Measurements from ENCODE around the gene PNLIPRP2.

PNLIPRP2 gene

GRCh38 chr10:116620423-116621400 is at the start of gene PNLIPRP2:
PNLIPRP2 (plus strand) TSS chr10:116620953.
- no peak for DNase-seq

GRCh38 chr10:116574797-116575196 is 46.0 kb upstream of the PNLIPRP2 start:
- no peak for DNase-seq

GRCh38 chr10:116587878-116588591 is 32.7 kb upstream of the PNLIPRP2 start:
- DNase-seq: no peak

- DNase-seq: no peak
Measured at GRCh38 chr10:116588995-116589394, 31.8 kb upstream of the PNLIPRP2 start.

GRCh38 chr10:116589926-116590325 is 30.8 kb upstream of the PNLIPRP2 start:
- DNase-seq: no peak

- no peak for DNase-seq
Measured at GRCh38 chr10:116590590-116591444, 29.9 kb upstream of the PNLIPRP2 start, which contains the start of gene PNLIPRP1. PNLIPRP1 (plus strand) TSS chr10:116590959; CDS start chr10:116591130, 171 bp downstream.

GRCh38 chr10:116593139-116593740 is 27.5 kb upstream of the PNLIPRP2 start:
- no peak for DNase-seq

GRCh38 chr10:116594525-116595035 is 26.2 kb upstream of the PNLIPRP2 start:
- no peak for DNase-seq

GRCh38 chr10:116596062-116596461 is 24.7 kb upstream of the PNLIPRP2 start:
- DNase-seq: no peak

GRCh38 chr10:116597543-116597942 is 23.2 kb upstream of the PNLIPRP2 start:
- no peak for DNase-seq

GRCh38 chr10:116598329-116598728 is 22.4 kb upstream of the PNLIPRP2 start:
- DNase-seq: no peak

GRCh38 chr10:116599991-116600390 is 20.8 kb upstream of the PNLIPRP2 start:
- DNase-seq: no peak

GRCh38 chr10:116602648-116603400 is 17.9 kb upstream of the PNLIPRP2 start:
- no peak for DNase-seq

- DNase-seq: no peak
Measured at GRCh38 chr10:116606061-116606483, 14.7 kb upstream of the PNLIPRP2 start.

GRCh38 chr10:116607336-116607735 is 13.4 kb upstream of the PNLIPRP2 start:
- DNase-seq: no peak

GRCh38 chr10:116608686-116609594 is 11.8 kb upstream of the PNLIPRP2 start:
- no peak for DNase-seq

- DNase-seq: no peak
Measured at GRCh38 chr10:116610443-116611152, 10.2 kb upstream of the PNLIPRP2 start.

- DNase-seq: no peak
Measured at GRCh38 chr10:116611153-116611545, 9.6 kb upstream of the PNLIPRP2 start.

GRCh38 chr10:116612107-116612769 is 8.5 kb upstream of the PNLIPRP2 start:
- no peak for DNase-seq

Measured in activated naive CD4-positive, alpha-beta T cell treated with anti-CD3 and anti-CD28 coated beads, Interleukin-2, amount 50 U/mL, for 16 hours (primary cell).